NCI-H510A treated with DMSO at 0.1 percent for 48 hours (cell line): Measurements from ENCODE around the gene ZNF451.
"Not testable (repeated sequence)": the region's sequence is repeated elsewhere in the genome, so short reads cannot be mapped to it uniquely, and the experiment has no call there.

Experiments used
- DNase-seq: peaks from one replicate; lab custom pipeline; 2025; lab: John Stamatoyannopoulos, UW

Gene ZNF451

GRCh38 chr6:57089687-57090457 lies at the start of gene ZNF451:
Gene ZNF451, plus strand, starts transcription at chr6:57090188. Its CDS starts 66 bp downstream, at chr6:57090254.
- DNase-seq = peak; percentile 100

GRCh38 chr6:57044061-57044460 lies 45.9 kb upstream of the ZNF451 start:
- DNase-seq = not testable (repeated sequence)

GRCh38 chr6:57044568-57044967 lies 45.4 kb upstream of the ZNF451 start:
- no peak for DNase-seq

GRCh38 chr6:57046332-57047256 lies 43.4 kb upstream of the ZNF451 start, which contains the start of gene KIAA1586:
Gene KIAA1586, plus strand, starts transcription at chr6:57046693. Its CDS starts 63 bp downstream, at chr6:57046756.
- peak; percentile 99 for DNase-seq

DNA sequence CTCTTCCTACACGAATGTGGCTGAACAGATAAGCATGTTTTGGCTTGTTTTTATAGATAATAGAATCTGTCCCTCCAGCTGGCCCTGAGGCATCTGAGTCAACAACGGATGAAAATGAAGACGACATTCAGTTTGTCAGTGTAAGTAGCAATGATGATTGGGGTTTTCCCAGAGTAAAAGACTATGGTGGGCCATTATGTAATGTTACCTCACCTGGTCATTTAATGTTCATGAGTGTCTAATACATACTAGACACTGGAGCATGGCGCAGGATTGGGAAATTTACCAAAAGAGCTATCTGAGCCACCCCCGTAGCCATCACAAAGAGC lies 42.8 kb upstream of the ZNF451 start:
- DNase-seq = not testable (repeated sequence)

DNA sequence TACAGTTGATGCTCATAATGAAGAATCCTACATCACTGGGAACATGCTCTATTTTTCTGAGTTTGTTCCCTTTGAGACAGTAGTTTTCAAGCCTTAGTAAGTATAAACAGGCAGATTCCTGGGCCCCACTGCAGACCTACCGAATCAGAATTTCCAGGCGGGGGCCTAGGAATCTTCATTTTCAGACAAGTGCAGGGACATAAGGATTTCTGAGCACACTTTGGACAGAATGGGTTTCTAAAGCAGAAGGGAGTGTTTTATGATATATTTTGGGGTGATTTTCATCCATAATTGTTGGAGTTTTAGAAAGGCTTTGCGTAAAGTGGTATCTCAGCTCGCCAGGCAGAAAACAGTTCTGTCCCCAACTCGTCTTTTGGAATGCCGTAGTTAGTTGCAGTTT lies 42.1 kb upstream of the ZNF451 start:
- DNase-seq = not testable (repeated sequence)

DNA sequence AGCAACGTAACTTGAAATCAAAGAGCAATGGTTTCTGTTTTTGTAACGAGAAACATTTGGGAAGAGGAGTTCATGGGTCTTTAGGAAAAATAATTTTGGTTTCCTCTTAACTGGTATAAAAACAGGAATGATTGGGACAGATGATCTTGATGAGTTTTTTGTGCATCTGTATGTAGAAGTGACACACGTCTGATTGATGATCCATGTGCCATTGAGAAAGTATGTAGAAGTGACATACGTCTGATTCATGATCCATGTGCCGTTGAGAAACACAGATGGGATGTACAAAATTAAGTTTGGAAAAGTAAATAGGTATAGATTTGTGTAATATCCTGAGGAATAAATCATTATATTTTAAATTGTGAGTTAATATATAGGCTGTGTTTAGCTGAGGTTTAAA lies 41.4 kb upstream of the ZNF451 start:
- DNase-seq = no peak

DNA sequence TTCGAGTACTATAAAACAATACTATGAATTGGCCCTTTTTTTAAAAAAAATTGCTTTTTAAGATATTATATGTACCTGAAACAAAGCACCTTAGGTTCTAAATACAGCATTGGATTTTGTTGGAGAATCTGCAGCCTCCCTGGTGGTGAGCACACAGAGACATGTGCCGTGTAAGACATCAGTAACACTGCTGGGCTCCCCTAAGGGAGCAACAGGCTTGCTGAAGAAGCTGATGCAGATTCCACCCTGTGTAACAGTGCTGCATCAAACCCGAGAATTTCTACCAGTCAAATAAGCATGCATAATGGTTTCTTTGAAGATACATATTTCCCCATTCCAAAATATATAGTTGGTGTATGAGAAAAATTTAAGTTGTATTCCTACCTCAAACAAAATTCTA lies 26.1 kb upstream of the ZNF451 start:
- no peak for DNase-seq

DNA sequence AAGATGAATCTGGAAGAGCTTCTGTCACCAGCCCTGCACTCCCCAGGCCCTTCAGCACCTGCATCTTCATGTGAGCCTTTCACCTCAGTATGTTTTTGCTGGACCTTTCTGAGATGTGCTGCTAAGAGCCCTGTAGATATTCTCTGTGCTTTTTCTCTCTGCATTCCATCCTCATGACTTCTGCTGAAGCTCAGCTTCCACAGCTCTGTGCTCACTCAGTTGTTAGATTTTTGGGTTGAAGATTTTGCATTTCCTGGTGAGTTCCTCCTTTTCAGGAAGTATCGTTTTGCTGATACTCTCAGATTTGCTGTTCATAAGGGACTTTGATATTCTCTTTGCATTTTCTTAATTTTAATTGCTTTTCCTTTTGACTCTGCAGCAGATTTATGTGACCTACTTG lies 25.2 kb upstream of the ZNF451 start:
- no peak for DNase-seq

GRCh38 chr6:57068061-57068460 lies 21.9 kb upstream of the ZNF451 start:
- no peak for DNase-seq

- DNase-seq = no peak
Observed at GRCh38 chr6:57069228-57069627, 20.8 kb upstream of the ZNF451 start.

DNA sequence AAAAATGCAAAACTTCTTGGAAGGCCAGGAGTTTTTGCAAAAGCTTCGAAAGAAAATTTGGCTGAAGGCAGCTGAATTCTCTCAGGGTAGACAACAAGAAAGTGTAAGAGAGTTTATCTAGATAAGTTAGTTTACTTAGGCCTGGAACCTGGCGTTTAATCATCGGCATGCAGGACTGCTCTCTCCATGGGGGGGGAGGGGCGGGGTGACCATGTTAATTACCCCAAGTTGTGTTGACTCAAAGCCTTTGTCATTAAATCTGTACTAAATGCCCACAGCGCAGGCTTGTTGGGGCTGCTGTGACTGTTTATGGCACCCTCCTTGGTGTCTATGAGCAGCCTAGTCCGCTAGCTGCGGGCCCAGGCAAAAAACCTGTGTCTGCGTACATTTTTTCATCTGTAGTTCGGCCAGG lies 20.1 kb upstream of the ZNF451 start:
- DNase-seq = no peak

DNA sequence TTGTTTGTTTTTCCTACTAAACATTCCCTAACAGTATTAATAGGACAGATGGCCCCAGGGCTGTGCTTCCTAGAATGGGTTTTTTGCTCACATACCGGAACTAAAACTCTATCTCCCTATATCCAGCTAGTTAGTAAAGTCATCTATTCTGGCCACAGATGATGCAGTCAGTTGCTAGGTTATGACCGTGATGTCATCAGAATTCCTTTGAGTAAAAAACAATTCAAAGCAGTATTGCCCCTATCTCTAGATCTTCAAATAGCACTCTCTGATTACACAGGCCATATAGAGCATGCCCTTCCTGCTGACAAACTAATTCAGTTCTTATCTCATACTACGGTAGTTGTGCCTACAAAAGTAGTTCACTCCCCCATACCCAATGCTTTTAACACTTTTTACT lies 17.9 kb upstream of the ZNF451 start:
- no peak for DNase-seq

- DNase-seq = no peak
Observed at GRCh38 chr6:57074383-57074782, 15.6 kb upstream of the ZNF451 start.

- no peak for DNase-seq
Observed at GRCh38 chr6:57075092-57075491, 14.9 kb upstream of the ZNF451 start.

DNA sequence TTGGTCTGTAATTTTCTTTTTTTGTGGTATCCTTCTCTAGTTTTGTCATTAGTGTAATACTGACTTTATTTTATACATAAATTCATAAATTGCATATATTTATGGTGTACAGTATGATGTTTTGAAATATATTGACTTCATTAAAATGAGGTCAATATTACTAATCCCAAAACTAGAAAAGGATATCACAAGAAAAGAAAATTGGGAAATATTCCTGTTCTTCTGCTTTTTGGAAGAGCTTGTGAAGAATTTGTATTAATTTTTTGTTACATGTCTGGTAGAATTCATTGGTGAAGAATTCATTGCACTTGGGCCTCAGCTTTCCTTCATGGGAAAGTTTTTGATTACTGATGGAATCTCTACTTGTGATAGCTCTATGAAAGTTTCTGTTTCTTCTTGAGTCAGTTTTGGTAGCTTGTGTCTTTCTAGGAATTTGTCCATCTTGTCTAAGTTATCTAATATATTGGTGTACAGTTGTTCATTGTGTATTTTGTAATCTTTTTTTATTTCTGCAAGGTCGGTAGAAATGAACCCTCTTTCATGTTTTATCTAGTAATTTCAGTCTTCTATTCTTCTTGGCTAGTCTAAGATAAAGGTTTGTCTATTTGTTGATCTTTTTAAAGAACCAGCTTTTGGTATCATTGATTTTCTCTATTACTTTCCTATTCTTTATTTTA lies 11.3 kb upstream of the ZNF451 start:
- DNase-seq = no peak

- DNase-seq = no peak
Observed at GRCh38 chr6:57085471-57085870, 4.5 kb upstream of the ZNF451 start.

- no peak for DNase-seq
Observed at GRCh38 chr6:57086843-57087242, 3.1 kb upstream of the ZNF451 start.

DNA sequence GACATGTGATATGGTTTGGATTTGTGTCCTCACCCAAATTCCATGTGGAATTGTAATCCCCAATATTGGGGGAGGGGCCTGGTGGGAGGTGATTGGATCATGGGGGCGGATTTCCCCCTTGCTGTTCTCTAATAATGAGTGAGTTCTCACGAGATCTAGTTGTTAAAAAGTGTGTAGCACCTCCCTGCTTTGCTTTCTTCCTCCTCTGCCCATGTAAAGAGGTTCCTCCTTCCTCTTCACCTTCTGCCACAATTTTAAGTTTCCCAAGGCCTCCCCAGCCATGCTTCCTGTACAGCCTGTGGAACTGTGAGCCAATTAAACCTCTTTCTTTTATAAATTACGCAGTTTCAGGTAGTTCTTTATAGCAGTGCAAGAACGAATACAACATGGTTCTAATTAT lies 2.1 kb upstream of the ZNF451 start:
- DNase-seq = no peak

- peak; percentile 84 for DNase-seq
Observed at GRCh38 chr6:57089265-57089664, 723 bp upstream of the ZNF451 start.

- DNase-seq = not testable (repeated sequence)
Observed at GRCh38 chr6:57090458-57091067, 575 bp downstream of the ZNF451 start.

- DNase-seq = not testable (repeated sequence)
Observed at GRCh38 chr6:57091375-57091774, 1.4 kb downstream of the ZNF451 start.
